Nucleus accumbens (tissue), 56 donors: ENCODE results near the gene RNF112.
"Not testable (repeated sequence)": the region's sequence is repeated elsewhere in the genome, so short reads cannot be mapped to it uniquely, and the experiment has no call there.

Experiments used
- DNase-seq, 56 donors: peaks; one replicate each; lab custom pipeline; 2025; lab: John Stamatoyannopoulos, UW

Gene RNF112

GRCh38 chr17:19441288-19441687 lies 30.3 kb downstream of the RNF112 start:
- DNase-seq = not testable (repeated sequence)

DNA sequence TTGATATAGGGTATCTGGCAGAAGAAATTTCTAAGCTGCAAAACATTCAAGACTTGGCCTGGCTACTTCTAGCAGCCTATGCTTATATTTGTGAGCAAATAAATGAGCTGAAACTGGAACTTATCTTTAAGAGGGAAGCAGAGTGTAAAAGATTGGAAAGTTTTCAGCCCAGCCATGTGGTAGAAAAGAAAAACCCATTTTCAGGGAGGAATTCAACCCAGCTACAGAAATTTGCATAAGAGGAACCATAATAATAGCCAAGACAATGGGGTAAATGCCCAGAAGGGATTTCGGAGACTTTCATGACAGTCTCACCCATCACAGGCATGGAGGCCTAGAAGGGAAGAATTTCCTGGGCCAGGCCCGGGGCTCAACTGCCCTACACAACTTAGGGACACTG lies 31.7 kb downstream of the RNF112 start:
- DNase-seq = no peak

DNA sequence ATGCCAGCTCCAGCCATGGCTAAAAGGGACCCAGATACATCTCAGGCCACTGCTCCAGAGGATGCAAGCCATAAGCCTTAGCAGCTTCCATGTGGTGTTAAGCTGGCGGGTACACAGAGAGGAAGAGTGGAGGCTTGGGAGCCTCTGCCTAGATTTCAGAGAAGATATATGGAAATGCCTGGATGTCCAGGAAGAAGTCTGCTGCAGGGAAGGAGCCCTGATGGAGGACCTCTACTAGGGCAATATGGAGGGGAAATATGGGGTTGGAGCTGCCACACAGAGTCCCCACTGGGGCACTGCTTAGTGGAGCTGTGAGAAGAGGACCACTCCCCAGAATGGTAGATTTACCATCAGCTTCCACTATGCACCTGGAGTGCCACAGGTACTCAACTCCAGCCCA lies 32.1 kb downstream of the RNF112 start:
- DNase-seq = no peak

GRCh38 chr17:19445105-19445504 lies 34.1 kb downstream of the RNF112 start:
- DNase-seq = no peak

DNA sequence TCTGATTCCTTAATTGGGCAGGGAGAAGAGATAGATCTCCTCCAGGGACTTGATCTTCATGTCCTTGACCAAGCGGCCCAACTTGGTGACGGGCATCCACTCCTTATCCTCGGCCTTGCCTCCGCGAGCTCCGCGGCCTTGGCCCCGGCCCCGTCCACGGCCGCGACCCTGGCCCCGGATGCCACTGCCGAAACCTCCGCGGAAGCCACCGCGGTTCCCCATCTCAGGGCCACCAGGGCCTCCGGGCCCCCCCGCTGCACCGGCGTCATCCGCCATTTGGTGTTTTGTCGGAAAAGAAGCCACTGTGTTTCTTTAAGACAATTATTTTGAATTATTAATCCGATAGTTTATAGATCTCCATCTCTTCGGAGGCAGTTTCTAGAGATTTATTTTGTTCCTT lies 35.5 kb downstream of the RNF112 start:
- not testable (repeated sequence) for DNase-seq

DNA sequence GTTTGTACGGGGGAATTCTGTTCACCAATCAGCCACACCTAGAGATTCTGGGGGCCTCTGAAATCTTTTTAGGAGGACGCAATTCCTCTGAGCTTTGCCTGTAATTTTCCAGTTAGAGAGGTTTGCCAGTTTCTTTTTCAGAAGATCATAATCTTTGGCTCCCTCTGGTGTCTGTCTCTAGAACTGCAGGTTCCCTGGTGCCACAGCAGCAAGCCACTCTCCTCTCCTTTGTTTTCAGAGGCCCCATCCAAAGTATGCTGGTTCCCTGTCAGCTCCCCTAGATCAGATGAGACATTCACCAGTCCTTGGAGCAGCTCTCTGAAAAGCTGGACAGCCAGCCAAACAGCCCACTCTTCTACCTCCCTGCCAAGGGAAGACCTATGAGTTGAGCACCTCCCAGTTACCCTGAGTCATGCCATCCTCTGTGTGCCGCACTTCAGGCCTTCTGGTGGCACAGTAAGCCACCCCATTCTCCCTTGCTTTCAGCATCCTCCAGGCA lies 36.1 kb downstream of the RNF112 start:
- DNase-seq = peak in 50 of 56 donors; percentile 8 to 90 (median 65)

DNA sequence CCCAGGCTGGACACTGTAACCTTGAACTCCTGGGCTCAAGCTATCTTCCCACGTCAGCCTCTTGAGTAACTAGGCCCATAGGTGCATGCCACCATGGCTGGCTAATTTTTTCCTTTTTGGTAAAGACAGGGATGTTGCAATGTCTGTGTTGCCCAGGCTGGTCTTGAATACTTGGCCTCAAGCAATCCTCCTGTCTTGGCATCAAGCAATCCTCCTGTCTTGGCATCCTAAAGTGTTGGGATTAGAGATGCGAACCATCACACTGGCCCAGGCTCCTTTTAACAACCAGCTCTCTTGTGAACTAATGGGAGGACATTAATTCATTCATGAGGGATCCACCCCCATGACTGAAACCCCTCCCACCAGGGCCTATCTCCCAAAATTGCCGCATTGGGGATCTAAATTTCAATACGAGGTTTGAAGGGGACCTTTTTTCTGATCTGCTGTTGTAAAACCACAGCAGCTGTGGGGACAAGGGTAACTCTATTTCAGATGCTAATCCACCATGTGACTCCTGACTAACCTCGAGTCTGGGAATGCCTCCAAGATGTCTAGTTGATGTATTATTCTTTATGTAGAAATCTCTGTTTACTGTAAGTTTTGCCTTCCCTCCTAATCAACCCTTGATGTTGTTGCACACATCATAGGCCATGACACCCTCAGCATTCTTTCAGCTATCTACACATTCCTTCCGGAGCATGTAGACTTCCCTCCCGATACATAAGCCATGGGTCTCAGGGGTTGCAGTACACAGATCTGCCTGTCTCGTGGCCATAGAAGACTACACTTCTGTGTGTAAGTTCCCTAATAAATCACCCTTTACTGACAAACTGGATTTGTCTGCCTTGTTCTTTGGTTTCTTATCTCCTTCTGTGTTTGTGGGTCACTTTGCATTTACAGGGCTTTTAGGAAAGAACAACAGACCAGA lies 37.6 kb downstream of the RNF112 start:
- DNase-seq = peak in 38 of 56 donors; percentile 19 to 73 (median 38)

DNA sequence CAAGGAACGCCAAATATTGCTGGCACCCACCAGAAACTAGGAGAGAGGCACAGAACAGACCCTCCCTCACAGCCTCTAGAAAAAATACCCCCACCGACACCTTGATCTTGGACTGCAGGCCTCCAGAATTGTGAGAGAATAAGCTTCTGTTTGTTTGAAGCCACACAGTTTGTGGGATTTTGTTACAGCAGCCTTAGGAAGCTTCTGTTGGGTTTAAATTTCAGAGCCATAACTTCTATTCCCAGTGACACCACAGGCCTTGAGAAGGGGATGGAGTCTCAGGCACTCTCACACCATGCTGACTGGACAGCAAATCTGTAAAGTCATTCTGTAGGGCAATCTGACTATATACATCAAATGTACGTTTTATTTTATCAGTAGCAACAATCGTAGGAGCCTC lies 38.6 kb downstream of the RNF112 start:
- DNase-seq = no peak

DNA sequence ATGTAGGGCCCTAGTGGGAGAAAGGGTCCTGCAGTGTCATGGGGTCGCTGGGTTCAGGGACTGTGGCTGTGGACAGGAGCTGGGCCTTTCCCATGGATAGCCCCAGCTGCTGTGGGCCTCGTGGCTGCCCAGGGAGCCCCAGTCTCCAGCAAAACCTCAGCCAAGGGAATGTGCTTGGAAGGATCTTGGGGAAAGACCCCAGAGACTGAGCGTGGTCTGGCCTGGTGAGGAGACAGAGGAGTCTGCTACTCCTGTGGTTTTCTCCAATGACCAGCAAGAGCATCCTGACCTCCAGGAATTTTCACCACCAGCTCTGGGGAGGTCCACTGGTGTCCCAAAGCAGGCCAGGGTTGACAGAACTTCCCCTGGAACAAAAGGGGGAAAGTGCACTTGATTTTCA lies 42.3 kb downstream of the RNF112 start:
- no peak for DNase-seq

DNA sequence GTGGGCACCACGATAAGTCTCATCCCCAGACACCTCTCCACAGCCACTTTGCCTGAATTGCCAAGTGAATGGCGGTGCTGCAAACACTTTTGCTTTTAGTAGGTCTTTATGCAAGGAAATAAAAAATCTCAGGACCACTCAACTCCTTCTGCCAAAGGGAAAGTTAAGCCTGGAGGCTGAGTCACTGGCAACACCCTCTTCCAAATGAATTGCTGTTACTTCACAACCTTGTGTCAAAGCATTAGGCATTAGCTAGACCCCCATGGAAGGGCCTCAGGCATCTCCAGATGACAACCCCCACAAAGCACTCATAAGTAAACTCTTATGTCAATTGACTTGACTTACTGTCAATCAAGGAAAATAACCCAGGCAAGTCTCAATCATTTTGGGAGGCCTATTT lies 43.0 kb downstream of the RNF112 start:
- DNase-seq = no peak

GRCh38 chr17:19456016-19456927 lies 45.2 kb downstream of the RNF112 start:
- DNase-seq = no peak

DNA sequence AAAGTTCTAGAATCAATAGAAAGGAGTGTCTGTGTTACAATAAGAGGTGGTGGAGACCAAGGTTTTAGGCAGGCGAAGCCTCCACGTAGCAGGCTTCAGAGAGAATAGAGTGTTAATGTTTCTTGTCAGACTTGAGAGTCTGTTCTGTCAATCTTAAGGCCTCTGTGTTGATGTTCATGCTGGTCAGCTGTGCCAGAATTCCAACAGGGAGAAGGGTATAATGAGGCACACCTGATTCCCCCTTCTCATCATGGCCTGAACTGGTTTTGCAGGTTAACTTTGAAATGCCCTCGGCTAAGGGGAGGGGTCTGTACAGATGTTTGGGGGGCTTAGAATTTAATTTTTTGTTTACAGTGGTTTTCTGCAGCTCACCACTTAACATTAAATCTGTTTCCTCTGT lies 46.0 kb downstream of the RNF112 start:
- no peak for DNase-seq

DNA sequence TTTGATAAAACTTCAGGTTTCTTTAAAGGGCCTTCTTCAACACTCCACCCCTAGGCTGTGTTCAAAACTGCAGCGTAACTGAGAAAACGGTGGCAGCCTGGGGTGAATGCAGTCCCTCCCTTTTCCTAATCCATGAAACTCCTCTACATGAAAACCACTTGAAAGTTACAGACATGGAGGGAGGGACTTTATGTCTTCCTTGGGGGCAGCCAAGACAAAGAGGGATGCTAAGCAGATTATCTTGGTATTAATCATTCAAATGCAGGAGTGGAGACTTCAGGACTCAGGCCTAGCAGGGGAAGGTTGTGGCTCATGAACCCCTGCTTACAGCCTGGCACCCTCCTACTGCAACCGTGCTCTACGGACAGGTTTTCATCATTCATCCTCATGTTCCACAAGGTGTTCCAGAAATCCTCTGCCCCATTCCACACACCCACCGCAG lies 46.8 kb downstream of the RNF112 start:
- no peak for DNase-seq

DNA sequence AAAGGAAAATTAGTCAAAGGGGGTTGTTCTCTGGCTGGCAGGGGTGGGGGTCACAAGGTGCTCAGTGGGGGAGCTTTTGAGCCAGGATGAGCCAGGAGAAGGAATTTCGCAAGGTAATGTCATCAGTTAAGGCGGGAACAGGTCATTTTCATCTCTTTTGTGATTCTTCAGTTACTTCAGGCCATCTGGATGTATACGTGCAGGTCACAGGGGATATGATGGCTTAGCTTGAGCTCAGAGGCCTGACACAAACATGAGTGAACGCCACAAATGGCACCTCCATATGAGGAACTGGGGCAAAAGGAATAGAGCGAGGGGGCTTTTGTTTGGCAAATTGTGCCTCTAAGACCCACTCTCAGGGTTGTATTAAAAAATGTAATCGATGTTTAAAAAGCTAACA lies 47.4 kb downstream of the RNF112 start:
- not testable (repeated sequence) for DNase-seq

GRCh38 chr17:19459018-19459655 lies 48.1 kb downstream of the RNF112 start:
- not testable (repeated sequence) for DNase-seq

DNA sequence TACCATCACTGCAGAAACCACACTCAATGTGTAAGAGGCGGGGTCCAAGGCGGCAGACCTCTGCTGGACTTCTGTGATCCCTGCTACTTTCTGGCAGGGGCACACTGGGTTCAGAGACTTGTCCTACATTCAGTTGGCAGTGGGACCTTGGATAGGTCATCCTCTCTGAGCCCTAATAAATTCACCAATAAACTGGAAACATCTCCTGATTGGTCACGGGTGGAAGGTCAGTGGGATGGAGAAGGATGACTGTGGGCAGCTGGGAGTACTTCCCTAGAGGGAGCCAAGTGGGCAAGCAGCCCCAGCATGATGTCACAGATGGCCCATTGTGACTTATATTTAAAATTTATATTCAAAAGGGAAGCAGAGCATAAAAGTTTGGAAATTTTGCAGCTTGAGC lies 49.7 kb downstream of the RNF112 start:
- DNase-seq = peak in 34 of 56 donors; percentile 14 to 76 (median 47)

- peak in 23 of 56 donors; percentile 4 to 64 (median 29) for DNase-seq
Observed at GRCh38 chr17:19461116-19461515, 50.1 kb downstream of the RNF112 start.

GRCh38 chr17:19461681-19462080 lies 50.6 kb downstream of the RNF112 start:
- no peak for DNase-seq

GRCh38 chr17:19462456-19463035 lies 51.5 kb downstream of the RNF112 start:
- DNase-seq = not testable (repeated sequence)
